Smooth muscle cell (in vitro differentiated cells): ENCODE data around the gene MYH9. TPM values are rescaled to one million over a fixed set of nuclear protein-coding genes. Genes with fewer than 3 reads are reported as not detected.

Experiments used
- DNase-seq: peaks from one replicate; lab custom pipeline; 2025; ENCODE audit not compliant: unreplicated experiment; lab: John Stamatoyannopoulos, UW
- H2AFZ ChIP-seq: fragments of 200-600 bp; sonication (generic); 2 replicates; pipeline ENCODE4 v1.6.0; 2016; ENCODE audit warnings: antibody characterized with exemption, low read depth, mild to moderate bottlenecking
- H3F3A ChIP-seq: fragments of 200-600 bp; sonication (generic); 2 replicates; pipeline ENCODE4 v1.6.0; 2017; ENCODE audit warnings: antibody characterized with exemption, low read depth
- H3K27ac ChIP-seq: fragments of 200-600 bp; sonication (generic); 2 replicates; pipeline ENCODE4 v1.5.1; 2016; ENCODE audit warnings: low read depth, mild to moderate bottlenecking
- H3K27me3 ChIP-seq: fragments of 200-600 bp; sonication (generic); 2 replicates; pipeline ENCODE4 v1.6.1; 2016; ENCODE audit warnings: low read depth, mild to moderate bottlenecking
- H3K36me3 ChIP-seq: fragments of 200-600 bp; sonication (generic); 2 replicates; pipeline ENCODE4 v1.5.1; 2016; ENCODE audit warnings: low read depth
- H3K4me1 ChIP-seq: fragments of 200-600 bp; sonication (generic); 2 replicates; pipeline ENCODE4 v1.5.1; 2016; ENCODE audit warnings: low read depth
- H3K4me2 ChIP-seq: fragments of 200-600 bp; sonication (generic); 2 replicates; pipeline ENCODE4 v1.6.0; 2016; ENCODE audit warnings: mild to moderate bottlenecking
- H3K4me3 ChIP-seq: fragments of 200-600 bp; sonication (generic); 2 replicates; pipeline ENCODE4 v1.5.1; 2016; ENCODE audit warnings: mild to moderate bottlenecking
- H3K79me2 ChIP-seq: fragments of 200-600 bp; sonication (generic); 2 replicates; pipeline ENCODE4 v1.6.0; 2016; ENCODE audit warnings: low read depth, mild to moderate bottlenecking
- H3K9ac ChIP-seq: fragments of 200-600 bp; sonication (generic); 2 replicates; pipeline ENCODE4 v1.6.0; 2016; ENCODE audit warnings: low read depth
- H3K9me3 ChIP-seq: fragments of 200-600 bp; sonication (generic); replicated peaks from 2 replicates; pipeline ENCODE4 v1.5.1; 2016; ENCODE audit warnings: low read depth
- H4K20me1 ChIP-seq: fragments of 200-600 bp; sonication (generic); 2 replicates; pipeline ENCODE4 v1.6.0; 2016; ENCODE audit warnings: low read depth
- CTCF ChIP-seq: fragments of 200-600 bp; sonication (generic); IDR thresholded peaks from 2 replicates; pipeline ENCODE4 v1.5.1; 2017; ENCODE audit warnings: borderline replicate concordance, mild to moderate bottlenecking, antibody characterized with exemption; ENCODE audit not compliant: insufficient read depth, poor library complexity, severe bottlenecking
- WGBS: methylation state at CpG from one replicate; pipeline ENCODE4 v1.1.7; 2016; ENCODE audit warnings: low lambda C conversion rate; 5-methylcytosine and 5-hydroxymethylcytosine counted together
- polyA plus RNA-seq: library from polyadenylated mRNA; unstranded; fragments of >200 nt; fragmentation: Nextera tagmentation; extraction: Ambion mirVana; gene quantifications from 2 replicates; pipeline ENCODE4 v1.2.1, GENCODE V29; 2016
- total RNA-seq: library from RNA; depleted of rRNA; stranded (reverse); fragments of >200 nt; gene quantifications from 2 replicates; pipeline ENCODE4 v1.2.3, GENCODE V29; 2014

MYH9 gene
- total and polyA plus RNA-seq, 2 experiments from 2014 or later = 350 to 361 TPM

DNA sequence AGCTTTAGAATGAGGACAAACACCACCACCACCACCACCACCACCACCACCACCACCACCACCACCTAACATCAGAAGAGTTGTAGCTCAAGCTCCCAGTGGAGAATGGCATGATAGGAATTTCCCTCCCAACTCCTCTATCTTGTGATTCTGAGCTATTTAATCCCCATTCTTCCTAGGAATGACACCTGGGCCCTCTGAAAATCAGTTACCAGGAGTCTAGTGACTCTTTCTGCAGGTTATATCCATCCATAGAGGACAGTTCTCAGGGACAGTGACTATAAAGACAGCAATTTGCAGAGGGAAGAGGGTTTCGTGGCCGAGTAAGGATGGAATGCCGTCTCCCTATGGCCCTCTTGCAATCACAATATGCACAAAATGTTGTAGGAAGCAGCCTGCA lies 27.8 kb downstream of the MYH9 start:
- Histone ChIP-seq H3K27ac (peak overlapping the region; percentile 95), H3K36me3 (no peaks in the 10 kb centered on the region)

GRCh38 chr22:36359470-36359996 lies 28.2 kb downstream of the MYH9 start:
- Histone ChIP-seq H2AFZ (no peak overlapping the region), H3K27ac (peak overlapping the region; percentile 82), H3K27me3 (no peaks in the 10 kb centered on the region), H3K4me1 (peaks cover 77% of the 10 kb centered on the region), H4K20me1 (peaks cover 100% of the 10 kb centered on the region), H3K36me3 (no peaks in the 10 kb centered on the region), H3K4me3 (no peak overlapping the region), H3K9me3 (no peaks in the 10 kb centered on the region), H3K79me2 (peaks cover 99% of the 10 kb centered on the region), H3F3A (peaks cover 68% of the 10 kb centered on the region), H3K4me2 (peak overlapping the region; percentile 28), H3K9ac (no peak overlapping the region)
- no peak for DNase-seq
- no peak for TF ChIP-seq CTCF
- WGBS = 96% methylated on average over 3 of the region's 3 CpGs

More for the DNA sequence above, 27.8 kb downstream of the MYH9 start:
- DNase-seq = no peak
- H3K4me3 ChIP-seq = no peak overlapping the region
- H2AFZ ChIP-seq = no peak overlapping the region
- peaks cover 99% of the 10 kb centered on the region for H3K79me2 ChIP-seq
- H3K9me3 ChIP-seq = no peaks in the 10 kb centered on the region
- H3F3A ChIP-seq = peaks cover 69% of the 10 kb centered on the region
- peak overlapping the region; percentile 24 for H3K4me2 ChIP-seq
- H3K4me1 ChIP-seq = peaks cover 82% of the 10 kb centered on the region
- peaks cover 100% of the 10 kb centered on the region for H4K20me1 ChIP-seq
- WGBS = 44% methylated on average over 3 of the region's 3 CpGs
- H3K9ac ChIP-seq = no peak overlapping the region
- no peak for TF ChIP-seq CTCF
- no peaks in the 10 kb centered on the region for H3K27me3 ChIP-seq

- TF ChIP-seq CTCF = no peak
- no peaks in the 10 kb centered on the region for H3K9me3 ChIP-seq
- H3K27ac ChIP-seq = peak overlapping the region; percentile 82
- peaks cover 70% of the 10 kb centered on the region for H3K4me1 ChIP-seq
- H3K9ac ChIP-seq = no peak overlapping the region
- H2AFZ ChIP-seq = no peak overlapping the region
- H3K79me2 ChIP-seq = peaks cover 99% of the 10 kb centered on the region
- peaks cover 67% of the 10 kb centered on the region for H3F3A ChIP-seq
- no peak for DNase-seq
- no peaks in the 10 kb centered on the region for H3K36me3 ChIP-seq
- WGBS = 82% methylated on average over 9 of the region's 9 CpGs
- H3K4me3 ChIP-seq = no peak overlapping the region
- peak overlapping the region; percentile 28 for H3K4me2 ChIP-seq
- no peaks in the 10 kb centered on the region for H3K27me3 ChIP-seq
- H4K20me1 ChIP-seq = peaks cover 100% of the 10 kb centered on the region
Observed at GRCh38 chr22:36358533-36359469, 29.0 kb downstream of the MYH9 start.
